HEK293 (cell line): Measurements from ENCODE around the gene LRP1B.

Experiments
- CTCF ChIA-PET: fragments of 350-600 bp; formaldehyde crosslinking; extraction: SDS; loops from one replicate; lab custom pipeline; 2021; ENCODE audit warnings: antibody characterized with exemption; lab: Yijun Ruan, JAX
- POLR2A ChIA-PET: fragments of 300-600 bp; formaldehyde crosslinking; extraction: SDS; loops from one replicate; lab custom pipeline; 2020; ENCODE audit warnings: antibody characterized with exemption, inconsistent platforms; lab: Yijun Ruan, JAX
- H3K27ac ChIP-seq: fragments of 200-500 bp; sonication (Bioruptor generic); 2 replicates; pipeline ENCODE4 v1.5.1; 2014; ENCODE audit warnings: low read depth, low read length, control low read depth, inconsistent platforms; ENCODE audit errors: extremely low read depth
- H3K36me3 ChIP-seq, 2 experiments: fragments of 200-500 bp in 1 of 2; sonication (Bioruptor generic) in 1 of 2; 1 replicate in 1 of 2; 2 replicates in 1 of 2; pipeline ENCODE4 v1.5.1; 2014 to 2017; ENCODE audit warnings: inconsistent platforms in 2 of 2, low read length in 2 of 2; ENCODE audit not compliant: control insufficient read depth in 2 of 2, insufficient read depth in 1 of 2
- H3K4me1 ChIP-seq: fragments of 200-500 bp; sonication (Bioruptor generic); 2 replicates; pipeline ENCODE4 v1.5.1; 2014; ENCODE audit warnings: mild to moderate bottlenecking, low read length, inconsistent platforms; ENCODE audit not compliant: control insufficient read depth, insufficient read depth
- H3K4me3 ChIP-seq: 2 replicates; pipeline ENCODE4 v1.5.1; 2011; ENCODE audit warnings: low read depth, mild to moderate bottlenecking, control low read depth, low read length, moderate library complexity
- H3K9me3 ChIP-seq: fragments of 200-500 bp; sonication (Bioruptor generic); 2 replicates; pipeline ENCODE4 v1.5.1; 2014; ENCODE audit warnings: low read depth, low read length, inconsistent platforms; ENCODE audit not compliant: control insufficient read depth, insufficient read depth
- GLIS2 ChIP-seq: fragments of 450-650 bp; formaldehyde crosslinking; IDR thresholded peaks from 2 replicates; pipeline ENCODE4 v1.5.1; 2016; ENCODE audit warnings: missing biosample characterization, missing genetic modification characterization
- HOXC10 ChIP-seq: sonication (generic); formaldehyde crosslinking; IDR thresholded peaks from 2 replicates; pipeline ENCODE4 v1.8.1; 2023; ENCODE audit warnings: mild to moderate bottlenecking, missing genetic modification reagents
- IKZF3 ChIP-seq: fragments of 450-650 bp; IDR thresholded peaks from 2 replicates; pipeline ENCODE4 v1.5.0; 2018; ENCODE audit warnings: missing biosample characterization, mild to moderate bottlenecking, missing genetic modification characterization, moderate library complexity
- MZF1 ChIP-seq: fragments of 450-650 bp; formaldehyde crosslinking; IDR thresholded peaks from 2 replicates; pipeline ENCODE4 v1.5.1; 2017; ENCODE audit warnings: missing biosample characterization, missing genetic modification characterization, borderline replicate concordance
- PRDM1 ChIP-seq: fragments of 450-650 bp; formaldehyde crosslinking; IDR thresholded peaks from 2 replicates; pipeline ENCODE4; 2016; ENCODE audit warnings: missing biosample characterization, missing genetic modification characterization
- PRDM4 ChIP-seq: fragments of 450-650 bp; formaldehyde crosslinking; IDR thresholded peaks from 2 replicates; pipeline ENCODE4 v1.5.1; 2017; ENCODE audit warnings: missing biosample characterization, missing genetic modification characterization
- RBAK ChIP-seq: fragments of 450-650 bp; formaldehyde crosslinking; IDR thresholded peaks from 2 replicates; pipeline ENCODE4 v1.5.1; 2016; ENCODE audit warnings: missing biosample characterization, missing genetic modification characterization
- ZBTB21 ChIP-seq: fragments of 450-650 bp; formaldehyde crosslinking; IDR thresholded peaks from 2 replicates; pipeline ENCODE4 v1.5.1; 2017; ENCODE audit warnings: missing biosample characterization, missing genetic modification characterization
- ZBTB44 ChIP-seq: fragments of 450-650 bp; IDR thresholded peaks from 2 replicates; pipeline ENCODE4 v1.5.1; 2018; ENCODE audit warnings: missing biosample characterization, mild to moderate bottlenecking, missing genetic modification characterization
- ZBTB7A ChIP-seq: fragments of 450-650 bp; formaldehyde crosslinking; IDR thresholded peaks from 2 replicates; pipeline ENCODE4 v1.5.1; 2016; ENCODE audit warnings: low read depth, missing biosample characterization, missing genetic modification characterization
- ZIC2 ChIP-seq: fragments of 450-650 bp; formaldehyde crosslinking; IDR thresholded peaks from 2 replicates; pipeline ENCODE4 v1.5.1; 2016; ENCODE audit warnings: missing biosample characterization, missing genetic modification characterization
- ZNF169 ChIP-seq: fragments of 450-650 bp; formaldehyde crosslinking; IDR thresholded peaks from 2 replicates; pipeline ENCODE4 v1.5.1; 2016; ENCODE audit warnings: missing biosample characterization, missing genetic modification characterization
- ZNF174 ChIP-seq: fragments of 450-650 bp; formaldehyde crosslinking; IDR thresholded peaks from 2 replicates; pipeline ENCODE4 v1.5.0; 2017; ENCODE audit warnings: missing biosample characterization, mild to moderate bottlenecking, missing genetic modification characterization
- ZNF214 ChIP-seq: fragments of 450-650 bp; formaldehyde crosslinking; IDR thresholded peaks from 2 replicates; pipeline ENCODE4 v1.5.1; 2017; ENCODE audit warnings: missing biosample characterization, mild to moderate bottlenecking, missing genetic modification characterization, borderline replicate concordance
- ZNF239 ChIP-seq: fragments of 450-650 bp; formaldehyde crosslinking; IDR thresholded peaks from 2 replicates; pipeline ENCODE4 v1.5.1; 2016; ENCODE audit warnings: missing biosample characterization, missing genetic modification characterization
- ZNF37A ChIP-seq: fragments of 450-650 bp; IDR thresholded peaks from 2 replicates; pipeline ENCODE4 v1.5.1; 2018; ENCODE audit warnings: missing biosample characterization, missing genetic modification characterization
- ZNF416 ChIP-seq: fragments of 450-650 bp; formaldehyde crosslinking; IDR thresholded peaks from 2 replicates; pipeline ENCODE4 v1.5.1; 2016; ENCODE audit warnings: missing biosample characterization, missing genetic modification characterization
- ZNF48 ChIP-seq: fragments of 450-650 bp; formaldehyde crosslinking; IDR thresholded peaks from 2 replicates; pipeline ENCODE4 v1.5.1; 2016; ENCODE audit warnings: missing biosample characterization, missing genetic modification characterization
- ZNF561 ChIP-seq: fragments of 450-650 bp; IDR thresholded peaks from 2 replicates; pipeline ENCODE4 v1.5.1; 2018; ENCODE audit warnings: missing biosample characterization, missing genetic modification characterization, borderline replicate concordance
- ZNF580 ChIP-seq: fragments of 450-650 bp; formaldehyde crosslinking; IDR thresholded peaks from 2 replicates; pipeline ENCODE4 v1.5.1; 2016; ENCODE audit warnings: missing biosample characterization, missing genetic modification characterization
- ZNF585B ChIP-seq: fragments of 450-650 bp; formaldehyde crosslinking; IDR thresholded peaks from 2 replicates; pipeline ENCODE4 v1.5.1; 2016; ENCODE audit warnings: missing biosample characterization, missing genetic modification characterization
- ZNF596 ChIP-seq: fragments of 450-650 bp; IDR thresholded peaks from 2 replicates; pipeline ENCODE4 v1.5.0; 2018; ENCODE audit warnings: missing biosample characterization, mild to moderate bottlenecking, missing genetic modification characterization, moderate library complexity
- ZNF610 ChIP-seq: fragments of 450-650 bp; formaldehyde crosslinking; IDR thresholded peaks from 2 replicates; pipeline ENCODE4 v1.5.1; 2016; ENCODE audit warnings: missing biosample characterization, missing genetic modification characterization, borderline replicate concordance
- ZNF621 ChIP-seq: fragments of 450-650 bp; formaldehyde crosslinking; IDR thresholded peaks from 2 replicates; pipeline ENCODE4 v1.5.1; 2017; ENCODE audit warnings: missing biosample characterization, missing genetic modification characterization
- ZNF639 ChIP-seq: fragments of 450-650 bp; formaldehyde crosslinking; IDR thresholded peaks from 2 replicates; pipeline ENCODE4 v1.5.1; 2016; ENCODE audit warnings: missing biosample characterization, missing genetic modification characterization
- ZNF654 ChIP-seq: fragments of 450-650 bp; formaldehyde crosslinking; IDR thresholded peaks from 2 replicates; pipeline ENCODE4 v1.5.1; 2016; ENCODE audit warnings: low read depth, missing biosample characterization, missing genetic modification characterization
- ZNF747 ChIP-seq: fragments of 450-650 bp; formaldehyde crosslinking; IDR thresholded peaks from 2 replicates; pipeline ENCODE4 v1.5.1; 2016; ENCODE audit warnings: missing biosample characterization, missing genetic modification characterization

The LRP1B gene

GRCh38 chr2:141041281-141041680 is 1089.5 kb downstream of the LRP1B start:
- Histone ChIP-seq H3K4me3 (no peak overlapping the region), H3K36me3 (no peaks in the 10 kb centered on the region)
- TF ChIP-seq ZNF561 (tag by site-specific recombination) (no peak), IKZF3 (tag by site-specific recombination) (no peak), ZNF747 (tag by site-specific recombination) (no peak), ZNF639 (tag by site-specific recombination) (no peak), ZNF654 (no peak), ZNF596 (tag by site-specific recombination) (no peak), ZBTB44 (tag by site-specific recombination) (no peak), ZNF37A (tag by site-specific recombination) (no peak), ZNF174 (tag by site-specific recombination) (no peak), ZNF239 (tag by site-specific recombination) (no peak), ZNF610 (no peak), ZNF416 (tag by site-specific recombination) (no peak)

GRCh38 chr2:141038341-141038740 is 1092.5 kb downstream of the LRP1B start:
- CTCF ChIA-PET = interaction anchor here (0.7 to 1.1 kb wide), 2 partner anchors 28 to 259 kb away, joined by 3 to 4 read pairs; no protein-coding TSS in a partner anchor
- Histone ChIP-seq H3K4me3 (no peak overlapping the region), H3K9me3 (no peaks in the 10 kb centered on the region), H3K27ac (no peak overlapping the region), H3K4me1 (no peaks in the 10 kb centered on the region), H3K36me3 (no peaks in the 10 kb centered on the region)
- TF ChIP-seq ZIC2 (tag by site-specific recombination) (no peak), HOXC10 (no peak), ZBTB7A (tag by site-specific recombination) (no peak), GLIS2 (tag by site-specific recombination) (no peak), ZNF580 (tag by site-specific recombination) (no peak), MZF1 (tag by site-specific recombination) (no peak), ZBTB44 (tag by site-specific recombination) (no peak), ZNF214 (tag by site-specific recombination) (no peak), ZNF169 (no peak), ZNF585B (tag by site-specific recombination) (no peak), RBAK (tag by site-specific recombination) (no peak), ZNF48 (tag by site-specific recombination) (no peak), ZNF621 (tag by site-specific recombination) (no peak), PRDM4 (tag by site-specific recombination) (no peak), PRDM1 (no peak), ZBTB21 (tag by site-specific recombination) (no peak)
- TF ChIP-seq, all 188 proteins: peak for 0
- POLR2A ChIA-PET = no interaction called here

More at GRCh38 chr2:141041281-141041680, 1089.5 kb downstream of the LRP1B start:
- ChIA-PET CTCF (no interaction called here), POLR2A (no interaction called here)
- no peak overlapping the region for H3K27ac ChIP-seq
- no peaks in the 10 kb centered on the region for H3K4me1 ChIP-seq
- no peaks in the 10 kb centered on the region for H3K9me3 ChIP-seq
